HG02763 (cell line): ENCODE results near the gene ATP1B1.

Experiments used
- ATAC-seq: cut with Tn5 transposase; IDR thresholded peaks from one replicate; pipeline ENCODE4 v1.9.1; 2021; ENCODE audit warnings: mild to moderate bottlenecking, moderate library complexity; ENCODE audit not compliant: unreplicated experiment

ATP1B1 gene

DNA sequence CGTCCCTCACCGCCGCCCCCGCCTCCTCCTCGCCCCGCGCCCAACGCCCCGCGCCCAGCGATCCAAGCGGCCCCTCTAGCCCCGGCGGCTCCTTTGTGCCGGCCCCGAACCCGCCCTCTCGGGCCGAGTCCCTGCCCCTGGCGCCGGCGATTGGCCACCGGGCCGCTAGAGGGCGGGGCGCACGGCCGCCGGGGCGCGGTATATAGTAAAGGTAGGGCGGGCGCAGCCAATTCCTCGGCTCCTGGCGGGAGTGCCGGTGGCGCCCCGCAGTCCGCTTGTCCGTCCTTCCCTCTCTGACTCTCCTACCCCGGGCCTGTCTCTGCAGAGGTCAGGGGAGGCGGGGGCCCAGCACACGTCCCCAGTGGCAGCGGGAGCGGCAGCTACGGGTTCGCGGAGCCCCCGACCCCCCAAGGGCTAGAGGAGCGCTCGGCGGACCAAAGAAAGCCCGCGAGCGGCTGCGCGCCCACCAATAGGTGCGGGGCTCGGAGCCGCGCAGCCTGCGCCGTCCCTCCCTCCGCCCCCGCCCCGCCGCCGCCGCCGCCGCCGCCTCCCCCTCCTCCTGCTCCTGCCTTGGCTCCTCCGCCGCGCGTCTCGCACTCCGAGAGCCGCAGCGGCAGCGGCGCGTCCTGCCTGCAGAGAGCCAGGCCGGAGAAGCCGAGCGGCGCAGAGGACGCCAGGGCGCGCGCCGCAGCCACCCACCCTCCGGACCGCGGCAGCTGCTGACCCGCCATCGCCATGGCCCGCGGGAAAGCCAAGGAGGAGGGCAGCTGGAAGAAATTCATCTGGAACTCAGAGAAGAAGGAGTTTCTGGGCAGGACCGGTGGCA is at the start of gene ATP1B1:
Gene ATP1B1, plus strand, starts transcription at position 596 of the 826 bp plus-strand sequence. Its CDS starts 140 bp downstream, at position 736.
- ATAC-seq: peak; percentile 82

DNA sequence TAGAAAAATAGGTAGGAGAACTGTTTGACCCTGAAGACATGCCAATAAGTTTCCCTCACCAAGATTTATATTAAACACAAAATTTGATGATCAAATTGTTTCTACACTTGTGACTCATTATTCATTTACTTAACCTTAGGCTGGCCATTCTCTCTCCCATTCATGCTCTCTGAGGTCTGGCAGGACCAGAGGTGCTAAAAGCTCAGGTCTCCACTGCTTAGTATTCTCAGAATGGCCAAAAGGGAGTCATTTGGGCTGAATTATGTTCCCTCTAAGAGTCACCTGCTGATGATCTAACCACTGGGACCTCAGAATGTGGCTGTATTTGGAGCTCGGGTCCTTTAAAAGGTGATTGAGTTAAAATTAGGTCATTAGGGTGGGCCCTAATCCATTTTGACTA is 47.1 kb upstream of the ATP1B1 start:
- no peak for ATAC-seq

DNA sequence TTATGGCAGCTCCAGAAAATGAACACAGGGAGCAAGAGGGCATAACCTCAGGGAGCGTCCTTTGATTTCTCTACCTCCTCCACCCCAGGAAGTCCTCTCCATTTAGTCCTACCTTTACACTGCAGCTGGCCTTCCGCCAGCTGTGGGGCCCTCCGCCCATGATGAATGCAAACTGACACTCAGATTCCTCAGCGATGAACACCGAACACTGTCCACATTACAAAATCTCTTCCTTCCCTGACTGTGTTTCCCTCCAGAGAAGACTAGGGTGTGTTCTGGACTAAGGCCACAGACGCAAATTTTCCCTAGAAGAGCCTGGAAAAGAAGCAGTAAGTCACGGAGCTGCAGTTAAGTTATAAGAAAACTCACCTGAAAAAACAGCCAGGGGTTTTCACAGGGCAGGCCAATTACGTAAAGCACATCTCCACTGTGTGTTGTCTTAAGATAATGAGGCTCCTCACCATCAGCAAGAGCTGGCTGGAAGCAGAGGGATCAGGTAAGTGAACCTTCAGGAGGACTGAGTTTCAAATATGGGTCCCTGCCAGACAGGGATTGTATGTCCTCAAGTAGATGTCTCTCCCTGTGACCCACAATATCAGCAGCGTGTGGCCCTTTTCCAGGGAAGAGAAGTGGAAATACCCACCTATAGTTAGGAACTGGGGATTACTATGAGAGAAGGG is 46.3 kb upstream of the ATP1B1 start:
- ATAC-seq: no peak

DNA sequence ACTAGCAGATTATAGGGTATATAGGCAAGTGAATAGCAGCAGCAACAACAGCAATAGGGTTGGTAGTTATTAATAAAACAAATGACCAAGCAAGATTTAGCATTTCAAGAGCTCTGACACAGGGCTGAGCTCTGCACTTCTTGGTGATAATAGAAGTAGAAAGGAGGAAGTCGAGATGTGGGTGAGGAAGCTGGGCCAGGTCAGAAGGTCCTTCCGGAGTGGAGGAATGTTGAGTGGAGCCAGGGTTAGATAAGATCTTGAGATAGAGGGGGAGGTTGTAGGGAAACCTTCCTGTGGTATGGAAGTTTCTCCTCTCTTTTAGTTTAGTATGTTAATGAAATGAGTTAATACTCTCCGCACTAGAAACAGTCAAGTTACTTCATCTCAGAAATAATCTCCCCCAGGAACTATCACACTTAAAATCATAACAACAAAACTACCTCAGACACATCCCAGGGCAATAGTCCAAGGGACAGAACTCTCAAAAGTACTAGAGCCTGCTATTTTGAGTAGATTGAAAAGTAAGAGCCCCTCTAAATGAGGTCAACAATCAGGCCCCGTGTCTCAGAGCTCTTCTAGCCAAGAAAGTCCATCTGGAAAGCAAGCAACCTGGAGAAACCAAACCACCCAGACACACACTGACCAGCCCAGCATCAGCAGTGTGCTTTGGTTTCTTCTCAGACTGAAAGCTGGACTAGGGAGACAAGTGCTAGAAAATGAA is 45.4 kb upstream of the ATP1B1 start:
- ATAC-seq: no peak

DNA sequence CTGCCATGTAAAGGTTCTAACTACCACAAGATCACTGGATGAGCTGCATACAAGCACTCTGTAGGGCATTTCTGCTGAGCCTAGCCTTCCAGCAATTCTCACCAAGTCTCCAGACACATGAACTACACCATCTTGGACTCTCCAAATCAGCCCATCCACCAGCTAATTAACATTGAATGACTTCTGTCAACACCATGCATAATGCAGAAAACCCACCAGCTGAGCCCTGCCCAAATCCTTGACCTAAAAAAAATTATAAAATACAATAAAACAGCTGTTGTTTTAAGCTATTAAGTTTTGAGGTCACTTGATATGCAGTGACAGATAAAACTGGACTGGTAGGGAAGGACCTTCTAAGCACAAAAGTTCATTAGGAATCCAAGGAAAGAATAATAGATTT is 44.3 kb upstream of the ATP1B1 start:
- no peak for ATAC-seq

DNA sequence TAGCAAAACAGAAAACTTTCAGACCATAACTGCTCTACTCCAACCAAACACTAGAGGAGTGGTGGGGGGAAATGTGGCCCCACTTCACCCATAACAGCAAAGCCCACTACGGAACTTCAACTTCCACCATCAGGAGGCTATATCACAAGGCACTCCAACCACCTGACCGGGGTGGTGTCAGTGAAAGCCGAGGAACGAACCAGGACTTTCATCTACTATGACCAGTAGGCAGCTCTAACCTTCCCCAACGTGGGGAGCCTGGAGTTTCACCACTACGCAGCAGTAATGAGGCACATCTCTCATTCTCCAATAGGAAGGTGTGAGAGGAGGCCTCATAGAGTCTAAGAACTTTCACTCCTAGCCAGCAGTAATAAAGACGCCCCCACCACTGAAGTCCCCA is 42.4 kb upstream of the ATP1B1 start:
- ATAC-seq: no peak

DNA sequence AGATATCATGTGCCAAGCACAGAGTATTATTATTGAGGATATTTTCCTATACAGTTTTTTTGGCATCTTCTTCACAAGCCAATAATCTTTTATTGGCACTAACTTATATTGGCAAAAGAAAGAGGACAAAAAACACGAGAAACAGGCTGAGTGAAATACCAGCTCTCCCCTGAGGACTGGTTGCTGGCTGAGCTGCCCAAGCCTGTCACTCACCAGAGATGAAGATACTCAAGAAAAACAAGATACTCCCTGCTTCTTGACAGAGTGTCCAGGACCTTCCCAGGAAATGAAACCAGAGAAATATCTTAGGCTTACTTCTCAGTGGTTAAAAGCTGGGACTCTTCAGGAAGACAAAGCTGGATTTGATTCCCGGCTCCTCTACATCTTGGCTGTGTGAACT is 35.9 kb upstream of the ATP1B1 start:
- no peak for ATAC-seq

DNA sequence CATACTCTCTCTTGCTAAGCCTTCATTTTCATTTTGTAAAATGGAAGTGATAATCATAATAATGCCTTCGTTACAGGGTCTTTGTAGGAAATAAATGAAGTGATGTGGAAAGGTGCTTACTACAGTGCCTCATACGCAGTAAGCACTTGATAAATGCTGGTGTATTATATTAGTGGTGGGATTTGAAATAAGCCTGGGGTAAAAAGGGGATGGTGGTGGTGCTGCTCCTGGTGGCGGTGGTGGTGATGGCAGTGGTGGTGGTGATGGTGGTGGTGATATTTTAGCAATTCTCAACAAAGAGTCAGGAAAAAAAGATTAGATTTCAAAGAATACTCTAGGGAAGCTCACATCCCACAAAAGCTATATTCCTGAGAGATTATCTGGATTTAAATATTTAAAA is 35.5 kb upstream of the ATP1B1 start:
- ATAC-seq: no peak

DNA sequence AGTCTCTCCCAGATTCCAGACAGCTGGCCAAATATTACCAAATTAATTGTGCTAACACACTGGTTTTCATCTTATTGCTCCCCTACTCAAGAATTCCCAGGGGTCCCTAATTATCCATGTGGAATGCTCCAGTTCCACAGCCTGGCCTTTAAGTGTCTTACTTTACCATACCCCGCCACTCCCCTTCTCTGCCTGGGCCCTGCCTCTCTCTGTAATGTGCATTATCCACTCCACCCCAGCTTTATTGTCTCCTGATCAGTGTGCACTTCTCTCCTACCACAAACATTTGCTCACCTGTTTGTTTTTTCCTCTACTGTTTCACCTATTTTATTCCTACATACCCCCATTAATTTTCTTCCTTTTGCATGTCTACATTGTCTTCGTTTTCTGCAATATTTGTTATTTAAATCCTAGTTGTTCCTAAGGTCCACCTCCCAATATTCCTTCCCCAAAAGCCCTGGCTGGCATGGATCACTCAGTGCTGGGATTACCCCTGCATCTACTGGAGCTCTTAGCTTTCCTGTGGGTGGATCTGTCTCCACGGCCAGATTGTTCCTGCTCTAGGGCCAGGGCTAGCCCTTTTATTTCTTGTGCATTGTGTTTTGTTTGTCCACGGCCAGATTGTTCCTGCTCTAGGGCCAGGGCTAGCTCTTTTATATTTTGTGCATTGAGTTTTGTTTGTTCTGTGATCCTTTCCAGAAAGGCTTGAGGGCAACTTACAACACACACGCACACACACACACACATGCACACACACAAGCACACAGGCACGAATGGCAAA is 33.4 kb upstream of the ATP1B1 start:
- ATAC-seq: no peak

DNA sequence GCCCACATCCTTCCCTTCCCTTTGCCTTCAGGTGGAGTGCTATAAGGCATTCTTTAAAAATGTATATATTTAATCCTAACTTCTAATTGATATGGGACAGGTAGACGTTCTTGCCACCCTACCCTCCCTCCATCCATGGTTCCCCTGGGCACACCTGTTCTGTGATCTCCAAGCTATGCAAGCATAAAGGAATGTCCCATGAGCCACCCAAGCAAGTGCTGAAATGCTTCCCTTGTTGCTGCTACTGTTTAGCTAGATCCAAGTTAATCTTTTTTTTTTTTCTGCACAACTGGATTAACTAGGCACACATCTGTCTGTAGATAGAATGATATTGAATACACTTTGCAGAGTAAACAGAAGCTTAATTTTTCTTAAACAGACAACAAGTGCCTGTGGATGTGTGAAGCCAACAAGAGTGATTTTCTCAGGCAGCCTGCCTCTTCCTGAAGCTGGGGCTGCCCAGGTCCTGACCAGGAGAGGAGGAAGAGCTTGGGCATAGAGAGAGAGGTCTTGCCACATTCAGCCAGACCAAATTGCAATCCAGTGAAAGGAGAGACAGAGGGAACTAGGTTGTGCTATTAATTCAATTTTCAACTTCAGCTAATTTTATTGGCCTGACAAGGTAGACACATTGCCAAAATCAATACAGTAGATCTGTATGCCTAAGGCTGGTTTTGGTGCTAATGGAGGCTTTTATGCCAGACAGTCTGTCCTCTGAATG is 28.2 kb upstream of the ATP1B1 start:
- no peak for ATAC-seq

DNA sequence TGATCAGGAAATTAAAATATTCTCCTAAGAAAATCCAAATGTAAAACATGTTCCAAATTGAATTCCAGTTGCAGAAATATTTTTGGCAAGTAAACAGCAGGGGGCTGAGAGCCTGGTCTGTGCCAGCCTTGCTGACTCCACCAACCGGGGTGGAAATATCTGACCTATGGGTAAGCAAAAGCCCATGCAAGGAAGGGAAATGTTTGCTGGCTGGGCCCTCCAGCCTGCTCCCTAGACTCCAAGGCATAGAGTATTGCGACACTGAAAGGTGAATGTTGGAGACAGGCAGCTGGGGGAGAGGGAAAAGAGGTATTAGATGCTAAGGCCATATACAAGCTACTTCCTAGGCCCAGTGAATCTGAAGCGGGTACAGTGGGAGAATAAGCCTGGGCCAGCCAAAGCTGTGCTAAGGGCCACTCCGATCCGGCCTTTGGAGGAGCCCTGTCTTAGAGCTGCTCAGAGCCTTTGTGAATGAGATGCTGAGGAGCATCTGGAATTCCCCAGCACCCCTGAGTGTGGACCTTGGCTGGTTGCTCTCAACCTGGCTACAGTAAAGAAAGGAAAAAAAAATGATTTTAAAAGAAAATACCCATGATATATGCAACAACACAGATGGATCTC is 24.9 kb upstream of the ATP1B1 start:
- no peak for ATAC-seq

DNA sequence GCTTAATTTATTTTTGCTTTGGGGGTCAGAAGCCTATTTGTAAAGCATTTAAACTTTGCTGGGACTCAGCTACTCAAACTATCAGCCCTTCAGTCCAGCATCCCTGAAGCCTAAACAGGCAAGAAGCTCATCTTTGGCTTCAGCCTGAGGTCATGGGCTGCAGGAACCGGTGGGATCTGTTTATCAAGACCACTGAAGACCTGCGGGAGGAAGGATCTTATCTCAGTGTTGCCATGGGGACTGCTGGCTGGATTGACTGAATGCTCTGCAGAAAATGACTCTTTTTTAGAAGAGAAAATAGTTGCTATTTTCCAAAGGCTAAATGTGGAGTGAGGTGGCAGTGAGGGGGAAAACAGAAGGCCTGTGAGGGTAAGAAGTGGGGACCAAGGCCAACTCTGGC is 20.6 kb upstream of the ATP1B1 start:
- no peak for ATAC-seq

DNA sequence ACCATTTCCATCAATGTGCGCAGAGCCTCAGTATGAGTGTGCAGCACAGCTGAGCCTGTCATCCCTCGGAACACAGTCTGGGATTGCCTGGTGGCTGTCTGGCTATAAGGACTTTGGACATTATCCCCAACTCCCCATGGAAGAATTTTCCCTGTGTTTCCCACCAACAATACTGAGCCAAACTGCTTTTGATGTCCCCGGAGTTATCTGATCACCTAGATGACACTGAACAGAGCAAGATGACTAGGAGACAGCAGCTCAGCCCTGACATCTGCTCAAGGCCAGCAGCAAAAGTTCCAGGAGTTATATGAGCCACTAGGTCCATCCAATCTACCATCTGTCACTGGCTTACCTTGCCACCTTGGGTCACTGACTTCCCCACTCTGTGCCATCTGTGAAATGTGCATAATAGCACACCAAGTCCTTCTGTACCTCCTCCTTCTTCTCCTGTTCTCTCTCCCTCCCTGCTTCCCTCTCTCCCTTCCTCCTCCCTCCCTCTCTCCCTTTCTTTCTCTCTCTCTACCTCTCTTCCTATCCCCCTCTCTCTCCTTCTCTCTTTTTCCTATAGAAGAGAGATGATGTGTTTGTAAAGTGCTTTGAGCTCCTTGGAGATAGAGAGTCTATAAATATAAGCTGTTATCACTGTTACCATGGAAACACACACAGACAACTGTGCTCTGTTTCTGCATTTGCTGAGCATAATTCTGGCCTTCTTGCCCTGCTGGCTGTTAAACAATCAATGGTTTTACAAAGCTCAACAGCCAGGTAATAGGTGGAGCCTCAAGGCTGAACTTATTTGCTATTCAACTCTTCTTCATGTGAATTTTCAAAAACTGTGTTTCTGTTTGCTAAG is 19.7 kb upstream of the ATP1B1 start:
- ATAC-seq: no peak

DNA sequence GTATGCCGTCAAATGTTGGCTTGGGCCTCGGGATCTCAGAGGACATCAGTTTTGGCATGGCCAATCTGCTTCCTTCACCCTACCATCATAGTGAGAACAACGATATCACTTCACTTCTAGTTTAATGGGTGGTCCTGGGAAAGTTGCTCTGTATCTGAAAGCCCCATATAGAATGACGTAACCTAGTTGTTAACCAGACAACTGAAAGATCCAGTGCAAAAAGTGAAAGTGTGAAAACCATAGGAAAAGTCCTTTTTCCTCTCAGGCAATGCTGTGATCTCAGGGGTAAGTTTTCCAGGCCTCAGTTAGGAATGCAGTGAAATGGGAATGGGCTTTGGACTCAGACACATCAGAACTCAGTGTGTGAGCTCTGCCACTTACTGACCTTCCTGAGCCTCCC is 18.6 kb upstream of the ATP1B1 start:
- no peak for ATAC-seq

DNA sequence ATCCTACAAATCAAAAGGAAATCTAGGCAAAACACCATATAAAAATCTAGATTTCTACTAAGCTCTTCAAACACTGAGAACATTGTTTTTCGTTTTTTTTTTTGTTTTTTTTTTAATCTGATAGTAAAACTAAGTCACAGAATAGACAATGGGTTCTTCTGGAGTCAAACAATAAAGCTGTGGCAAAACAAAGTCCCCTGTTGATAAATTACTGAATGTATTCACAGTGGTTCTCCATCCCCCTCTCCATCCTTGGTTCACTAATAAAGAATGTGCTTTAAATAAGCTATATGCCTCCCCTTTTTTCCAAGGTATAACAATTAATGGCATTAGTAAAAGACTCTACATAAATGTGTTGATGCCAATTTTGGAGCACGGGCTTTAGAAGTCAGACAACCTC is 16.7 kb upstream of the ATP1B1 start:
- ATAC-seq: no peak

DNA sequence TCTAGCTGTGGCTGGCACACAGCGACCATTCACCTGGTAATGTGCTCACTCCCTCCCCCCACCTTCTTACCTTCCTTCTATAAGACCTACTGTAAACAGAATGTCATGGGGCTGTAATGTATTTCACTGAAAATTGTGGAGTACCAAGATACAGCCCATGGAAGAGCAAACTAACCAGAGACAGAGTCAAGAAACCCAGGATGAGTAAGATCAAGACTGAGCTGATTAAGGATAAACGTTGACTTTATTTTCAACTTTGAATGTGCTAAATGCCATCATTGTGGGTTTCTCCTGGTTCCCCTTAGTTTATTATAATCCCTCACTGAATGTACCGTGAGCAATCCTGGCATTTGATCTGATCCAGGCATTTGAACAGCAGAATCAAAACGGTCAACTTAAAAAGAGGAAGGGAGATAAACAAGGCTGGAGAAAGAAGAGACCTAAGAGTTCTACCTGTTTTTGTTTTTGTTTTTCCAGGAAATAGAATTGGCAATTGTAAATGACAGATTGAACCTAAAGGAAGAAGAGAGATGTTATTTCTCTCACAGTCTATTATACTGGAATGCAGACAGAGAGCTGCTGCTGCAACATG is 16.1 kb upstream of the ATP1B1 start:
- ATAC-seq: no peak

DNA sequence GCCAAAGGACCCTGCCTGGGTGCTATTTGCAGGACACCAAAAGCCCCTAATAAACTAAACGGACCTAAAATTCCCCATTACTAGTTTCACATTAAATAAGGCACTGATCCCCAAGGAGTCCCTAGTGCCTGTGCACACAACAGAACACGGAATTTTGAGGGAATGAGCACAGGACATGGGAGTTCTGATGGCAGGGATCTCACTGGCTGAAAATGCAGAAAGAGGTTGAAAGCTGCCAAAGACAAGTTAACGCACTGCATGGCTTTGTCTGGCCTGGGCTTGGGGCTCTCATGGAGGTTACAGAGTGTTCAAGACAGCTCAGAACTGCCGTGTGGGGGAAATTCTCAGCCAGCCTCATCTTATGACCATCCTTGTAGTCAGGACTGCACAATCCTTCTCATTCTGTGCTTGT is 15.6 kb upstream of the ATP1B1 start:
- peak; percentile 40 for ATAC-seq

DNA sequence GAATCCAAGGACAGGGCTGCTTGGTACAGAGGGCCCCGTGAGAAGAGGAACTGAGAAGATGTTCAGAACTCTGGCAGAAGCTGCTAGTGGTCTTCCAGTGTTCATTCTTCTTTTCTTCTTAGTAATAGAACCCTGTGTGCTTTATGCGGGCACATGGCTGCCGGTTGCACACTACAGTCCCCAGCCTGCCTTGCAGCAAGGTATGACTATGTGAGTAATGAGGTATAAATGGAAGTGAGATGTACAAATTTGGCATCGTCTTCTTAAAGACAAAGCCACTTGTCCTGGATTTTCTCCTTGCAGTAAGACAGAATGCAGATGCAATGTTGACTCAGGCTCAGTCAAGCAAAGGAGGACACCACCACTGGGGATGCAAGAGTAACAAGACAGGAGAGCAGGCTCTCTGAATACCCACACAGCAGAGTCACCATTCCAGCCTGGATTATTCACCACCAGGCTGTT is 15.0 kb upstream of the ATP1B1 start:
- ATAC-seq: peak; percentile 74

DNA sequence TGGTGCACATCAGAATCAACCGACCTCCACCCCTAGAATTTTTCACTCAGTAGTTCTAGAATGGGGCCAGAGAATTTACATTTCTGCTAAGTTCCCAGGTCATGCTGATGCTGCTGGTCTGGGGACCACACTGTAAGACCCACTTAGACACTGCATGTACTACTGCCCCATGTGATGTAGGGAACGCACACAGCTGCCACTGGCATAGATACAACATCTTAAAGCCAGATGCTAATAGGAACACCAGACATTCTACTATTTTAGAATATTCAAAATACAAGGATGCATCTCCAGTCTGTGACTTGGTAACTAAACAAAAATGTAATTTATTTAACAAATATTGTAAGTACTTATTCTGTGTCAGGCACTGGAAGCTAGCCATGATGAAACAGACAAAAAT is 14.1 kb upstream of the ATP1B1 start:
- ATAC-seq: no peak
